Ishikawa (cell line): ENCODE measurements around the gene ATP10A.

ENCODE experiments used
- CEBPB ChIP-seq: IDR thresholded peaks from 2 replicates; pipeline ENCODE4 v1.6.1; 2012
- CREB1 ChIP-seq: IDR thresholded peaks from 2 replicates; pipeline ENCODE4 v1.6.1; 2012; ENCODE audit warnings: low read depth
- EP300 ChIP-seq: IDR thresholded peaks from 2 replicates; pipeline ENCODE4 v1.6.1; 2012; ENCODE audit warnings: borderline replicate concordance
- FOXM1 ChIP-seq: IDR thresholded peaks from 2 replicates; pipeline ENCODE4 v1.6.1; 2012; ENCODE audit warnings: low read depth, borderline replicate concordance
- NFIC ChIP-seq: IDR thresholded peaks from 2 replicates; pipeline ENCODE4 v1.6.1; 2012
- RAD21 ChIP-seq: IDR thresholded peaks from 2 replicates; pipeline ENCODE4 v1.6.1; 2012; ENCODE audit warnings: low read depth
- TAF1 ChIP-seq: IDR thresholded peaks from 2 replicates; pipeline ENCODE4 v1.6.1; 2012; ENCODE audit warnings: low read depth, mild to moderate bottlenecking
- TCF12 ChIP-seq: IDR thresholded peaks from 2 replicates; pipeline ENCODE4 v1.6.1; 2012; ENCODE audit warnings: low read depth
- TEAD4 ChIP-seq: IDR thresholded peaks from 2 replicates; pipeline ENCODE4 v1.6.1; 2012
- YY1 ChIP-seq: IDR thresholded peaks from 2 replicates; pipeline ENCODE4 v1.6.1; 2012; ENCODE audit warnings: low read depth
- TF ChIP-seq, protein P1 (sequence below): IDR thresholded peaks from 2 replicates; pipeline ENCODE4 v1.6.1; 2012
- TF ChIP-seq, protein P2 (sequence below): IDR thresholded peaks from 2 replicates; pipeline ENCODE4 v1.6.1; 2012; ENCODE audit warnings: low read depth, mild to moderate bottlenecking

DNA sequence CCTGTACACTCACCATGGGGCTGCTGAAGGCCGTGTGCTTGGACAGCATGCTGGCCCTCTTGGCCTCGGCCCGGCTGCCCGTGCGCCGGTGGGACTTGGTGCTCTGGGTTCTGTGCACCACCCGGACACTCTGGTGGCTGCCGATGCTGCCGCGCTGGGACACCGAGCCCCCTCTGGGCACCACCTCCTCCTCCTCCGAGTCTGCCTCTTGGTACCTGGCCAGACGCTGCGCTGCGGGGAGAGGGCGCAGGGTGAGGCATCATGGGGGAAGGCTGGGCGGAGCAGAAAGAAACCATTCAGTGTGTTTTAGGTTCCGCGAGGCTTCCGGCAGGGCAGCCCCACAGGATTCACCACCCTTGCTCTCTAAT, 145.0 kb downstream of the ATP10A start:
- TF ChIP-seq TEAD4: no peak
- no peak for TF ChIP-seq TCF12
- TF ChIP-seq CEBPB: no peak
- TF ChIP-seq, protein P1, sequence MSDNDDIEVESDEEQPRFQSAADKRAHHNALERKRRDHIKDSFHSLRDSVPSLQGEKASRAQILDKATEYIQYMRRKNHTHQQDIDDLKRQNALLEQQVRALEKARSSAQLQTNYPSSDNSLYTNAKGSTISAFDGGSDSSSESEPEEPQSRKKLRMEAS: no peak
- TF ChIP-seq, protein P2, sequence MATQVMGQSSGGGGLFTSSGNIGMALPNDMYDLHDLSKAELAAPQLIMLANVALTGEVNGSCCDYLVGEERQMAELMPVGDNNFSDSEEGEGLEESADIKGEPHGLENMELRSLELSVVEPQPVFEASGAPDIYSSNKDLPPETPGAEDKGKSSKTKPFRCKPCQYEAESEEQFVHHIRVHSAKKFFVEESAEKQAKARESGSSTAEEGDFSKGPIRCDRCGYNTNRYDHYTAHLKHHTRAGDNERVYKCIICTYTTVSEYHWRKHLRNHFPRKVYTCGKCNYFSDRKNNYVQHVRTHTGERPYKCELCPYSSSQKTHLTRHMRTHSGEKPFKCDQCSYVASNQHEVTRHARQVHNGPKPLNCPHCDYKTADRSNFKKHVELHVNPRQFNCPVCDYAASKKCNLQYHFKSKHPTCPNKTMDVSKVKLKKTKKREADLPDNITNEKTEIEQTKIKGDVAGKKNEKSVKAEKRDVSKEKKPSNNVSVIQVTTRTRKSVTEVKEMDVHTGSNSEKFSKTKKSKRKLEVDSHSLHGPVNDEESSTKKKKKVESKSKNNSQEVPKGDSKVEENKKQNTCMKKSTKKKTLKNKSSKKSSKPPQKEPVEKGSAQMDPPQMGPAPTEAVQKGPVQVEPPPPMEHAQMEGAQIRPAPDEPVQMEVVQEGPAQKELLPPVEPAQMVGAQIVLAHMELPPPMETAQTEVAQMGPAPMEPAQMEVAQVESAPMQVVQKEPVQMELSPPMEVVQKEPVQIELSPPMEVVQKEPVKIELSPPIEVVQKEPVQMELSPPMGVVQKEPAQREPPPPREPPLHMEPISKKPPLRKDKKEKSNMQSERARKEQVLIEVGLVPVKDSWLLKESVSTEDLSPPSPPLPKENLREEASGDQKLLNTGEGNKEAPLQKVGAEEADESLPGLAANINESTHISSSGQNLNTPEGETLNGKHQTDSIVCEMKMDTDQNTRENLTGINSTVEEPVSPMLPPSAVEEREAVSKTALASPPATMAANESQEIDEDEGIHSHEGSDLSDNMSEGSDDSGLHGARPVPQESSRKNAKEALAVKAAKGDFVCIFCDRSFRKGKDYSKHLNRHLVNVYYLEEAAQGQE: no peak
- no peak for TF ChIP-seq YY1
- no peak for TF ChIP-seq CREB1
- TF ChIP-seq TAF1: no peak
- no peak for TF ChIP-seq FOXM1
- TF ChIP-seq RAD21: no peak
- no peak for TF ChIP-seq EP300
- no peak for TF ChIP-seq NFIC
